ENCODE results near the gene NEK10.

The NEK10 gene

GRCh38 chr3:27200721-27201489 lies 168.3 kb downstream of the NEK10 start:
- Histone ChIP-seq H3K9ac (ENCODE audit: low read depth, low read length) (no peak overlapping the region), H3K9me3 (ENCODE audit: insufficient read depth, low read depth, low read length) (peaks cover 6% of the 10 kb centered on the region; the same call in 1 of the 2 replicates), H3K27ac (ENCODE audit: low read depth, low read length) (no peak overlapping the region), H3K27me3 (ENCODE audit: insufficient read depth, low read length) (no peaks in the 10 kb centered on the region), H3K4me3 (ENCODE audit: low read length) (no peak overlapping the region), H3K4me1 (ENCODE audit: insufficient read depth, low read length) (no peaks in the 10 kb centered on the region), H3K36me3 (ENCODE audit: insufficient read depth, low read length) (no peaks in the 10 kb centered on the region)
- 100% methylated on average over 2 of the region's 2 CpGs for WGBS

DNA sequence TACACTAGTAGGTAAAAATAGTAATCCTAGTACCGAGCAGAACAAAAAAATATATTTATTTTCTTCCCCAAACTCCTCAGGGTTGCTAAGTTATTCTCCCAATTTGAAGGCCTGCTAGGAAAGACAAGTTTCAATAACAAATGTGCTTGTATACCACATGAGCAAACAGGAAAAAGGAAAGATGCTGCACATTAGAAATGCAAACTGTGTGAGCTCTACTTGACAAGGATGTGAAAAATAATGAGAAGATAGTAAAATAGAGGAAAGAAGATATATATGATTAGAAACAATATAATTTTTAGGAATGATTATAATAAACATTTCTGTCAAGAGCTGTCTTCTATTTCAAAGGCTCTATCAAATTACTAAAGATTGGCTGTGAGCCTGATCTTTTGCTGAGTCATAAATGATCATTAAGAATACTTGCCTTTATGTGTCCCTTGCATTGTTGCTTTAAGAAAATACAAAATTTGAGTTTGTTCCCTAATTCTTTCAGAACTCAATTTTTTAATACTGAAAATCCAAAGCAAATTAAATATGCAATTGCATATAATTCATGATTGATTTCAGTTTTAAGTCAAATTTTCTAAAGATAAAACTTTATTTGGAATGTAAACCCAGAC lies 174.2 kb downstream of the NEK10 start:
- Histone ChIP-seq H3K27ac (ENCODE audit: low read depth, low read length) (no peak overlapping the region), H3K9ac (ENCODE audit: low read depth, low read length) (no peak overlapping the region), H3K4me3 (ENCODE audit: low read length) (no peak overlapping the region), H3K27me3 (ENCODE audit: insufficient read depth, low read length) (no peaks in the 10 kb centered on the region), H3K9me3 (ENCODE audit: insufficient read depth, low read depth, low read length) (peaks cover 6% of the 10 kb centered on the region; the same call in 1 of the 2 replicates), H3K4me1 (ENCODE audit: insufficient read depth, low read length) (no peaks in the 10 kb centered on the region), H3K36me3 (ENCODE audit: insufficient read depth, low read length) (no peaks in the 10 kb centered on the region)
- WGBS, result no CpG with 5 or more reads among the region's 1 CpG

DNA sequence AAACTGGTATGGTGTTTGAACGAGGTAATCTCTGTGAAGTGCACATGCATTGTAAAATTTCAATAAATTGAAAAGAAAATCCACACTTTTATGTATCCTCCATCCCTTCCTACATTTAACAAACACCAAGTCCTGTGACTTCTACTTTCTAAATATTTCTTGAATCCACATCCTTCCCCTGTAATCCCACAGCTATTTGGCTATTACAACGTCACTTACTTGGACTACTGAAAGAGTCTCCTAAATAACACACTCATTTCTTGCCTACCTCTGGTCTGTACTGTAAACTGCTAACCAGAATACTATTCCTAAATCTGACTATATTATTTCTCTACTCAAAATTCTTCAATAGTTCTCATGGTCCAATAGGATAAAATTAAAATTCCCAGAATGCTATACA lies 176.1 kb downstream of the NEK10 start:
- peaks cover 6% of the 10 kb centered on the region; the same call in 1 of the 2 replicates for H3K9me3 ChIP-seq (ENCODE audit: insufficient read depth, low read depth, low read length)
- no peak overlapping the region for H3K9ac ChIP-seq (ENCODE audit: low read depth, low read length)
- no peak overlapping the region for H3K27ac ChIP-seq (ENCODE audit: low read depth, low read length)
- WGBS, result 93% methylated on average over 1 of the region's 2 CpGs
- H3K4me3 ChIP-seq (ENCODE audit: low read length), result no peak overlapping the region
- no peaks in the 10 kb centered on the region for H3K4me1 ChIP-seq (ENCODE audit: insufficient read depth, low read length)
- no peaks in the 10 kb centered on the region for H3K36me3 ChIP-seq (ENCODE audit: insufficient read depth, low read length)
- H3K27me3 ChIP-seq (ENCODE audit: insufficient read depth, low read length), result no peaks in the 10 kb centered on the region

- Histone ChIP-seq H3K27ac (ENCODE audit: low read depth, low read length) (no peak overlapping the region), H3K4me1 (ENCODE audit: insufficient read depth, low read length) (no peaks in the 10 kb centered on the region), H3K9ac (ENCODE audit: low read depth, low read length) (no peak overlapping the region), H3K4me3 (ENCODE audit: low read length) (no peak overlapping the region), H3K36me3 (ENCODE audit: insufficient read depth, low read length) (no peaks in the 10 kb centered on the region), H3K9me3 (ENCODE audit: insufficient read depth, low read depth, low read length) (no peaks in the 10 kb centered on the region), H3K27me3 (ENCODE audit: insufficient read depth, low read length) (no peaks in the 10 kb centered on the region)
- 80% methylated on average over 5 of the region's 5 CpGs for WGBS
Measured at GRCh38 chr3:27186013-27186412, 183.2 kb downstream of the NEK10 start.

- Histone ChIP-seq H3K36me3 (ENCODE audit: insufficient read depth, low read length) (no peaks in the 10 kb centered on the region), H3K27ac (ENCODE audit: low read depth, low read length) (no peak overlapping the region), H3K4me1 (ENCODE audit: insufficient read depth, low read length) (no peaks in the 10 kb centered on the region), H3K9ac (ENCODE audit: low read depth, low read length) (no peak overlapping the region), H3K27me3 (ENCODE audit: insufficient read depth, low read length) (no peaks in the 10 kb centered on the region), H3K9me3 (ENCODE audit: insufficient read depth, low read depth, low read length) (no peaks in the 10 kb centered on the region), H3K4me3 (ENCODE audit: low read length) (no peak overlapping the region)
- 90% methylated on average over 2 of the region's 2 CpGs for WGBS
Measured at GRCh38 chr3:27185231-27185989, 183.8 kb downstream of the NEK10 start.

DNA sequence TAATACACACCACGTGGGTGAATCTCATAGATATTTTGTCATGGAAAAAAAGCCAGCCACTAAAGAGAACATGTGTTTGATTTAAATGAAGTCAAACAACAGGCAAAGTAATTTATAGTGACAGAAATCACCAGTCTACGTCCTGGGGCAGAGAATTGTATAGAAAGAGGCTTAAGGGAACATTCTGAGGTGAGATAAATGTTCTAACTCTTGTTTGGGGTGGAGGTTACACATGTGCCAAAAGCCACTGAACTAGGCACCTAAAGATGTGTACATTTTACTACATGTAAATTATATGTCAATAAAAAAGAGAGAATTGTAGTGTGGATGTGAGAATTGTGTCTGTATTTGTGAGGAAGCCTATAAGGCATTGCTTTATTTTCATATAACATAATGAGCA lies 184.9 kb downstream of the NEK10 start:
- Histone ChIP-seq H3K27me3 (ENCODE audit: insufficient read depth, low read length) (no peaks in the 10 kb centered on the region), H3K4me3 (ENCODE audit: low read length) (no peak overlapping the region), H3K27ac (ENCODE audit: low read depth, low read length) (no peak overlapping the region), H3K4me1 (ENCODE audit: insufficient read depth, low read length) (no peaks in the 10 kb centered on the region), H3K9me3 (ENCODE audit: insufficient read depth, low read depth, low read length) (no peaks in the 10 kb centered on the region), H3K36me3 (ENCODE audit: insufficient read depth, low read length) (no peaks in the 10 kb centered on the region), H3K9ac (ENCODE audit: low read depth, low read length) (no peak overlapping the region)
- 92% methylated on average over 2 of the region's 2 CpGs for WGBS

- WGBS, result 90% methylated on average over 3 of the region's 3 CpGs
- H3K4me3 ChIP-seq (ENCODE audit: low read length), result no peak overlapping the region
- no peaks in the 10 kb centered on the region for H3K9me3 ChIP-seq (ENCODE audit: insufficient read depth, low read depth, low read length)
- no peak overlapping the region for H3K9ac ChIP-seq (ENCODE audit: low read depth, low read length)
- H3K27me3 ChIP-seq (ENCODE audit: insufficient read depth, low read length), result no peaks in the 10 kb centered on the region
- H3K4me1 ChIP-seq (ENCODE audit: insufficient read depth, low read length), result no peaks in the 10 kb centered on the region
- no peak overlapping the region for H3K27ac ChIP-seq (ENCODE audit: low read depth, low read length)
- no peaks in the 10 kb centered on the region for H3K36me3 ChIP-seq (ENCODE audit: insufficient read depth, low read length)
Measured at GRCh38 chr3:27176256-27176655, 192.9 kb downstream of the NEK10 start.

DNA sequence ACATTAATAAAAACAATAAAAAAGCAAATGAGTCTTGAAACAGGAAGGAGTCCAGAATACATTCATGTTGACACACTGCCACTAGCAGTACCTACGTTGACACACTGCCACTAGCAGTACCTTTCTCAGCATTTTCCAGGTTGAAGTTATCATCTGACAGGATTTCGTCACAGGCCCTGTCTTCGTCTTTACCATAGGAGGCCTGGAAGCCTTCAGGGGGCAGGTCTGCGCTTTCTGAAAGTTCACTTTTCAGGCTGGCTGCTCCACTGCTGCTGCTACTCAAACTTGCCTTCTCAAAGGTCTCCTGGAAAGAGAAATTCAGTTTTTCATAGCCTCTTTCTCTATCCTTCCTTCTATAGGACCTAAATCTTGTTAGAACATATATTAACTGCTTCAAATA lies 194.7 kb downstream of the NEK10 start:
- Histone ChIP-seq H3K36me3 (ENCODE audit: insufficient read depth, low read length) (no peaks in the 10 kb centered on the region), H3K4me1 (ENCODE audit: insufficient read depth, low read length) (no peaks in the 10 kb centered on the region), H3K9me3 (ENCODE audit: insufficient read depth, low read depth, low read length) (no peaks in the 10 kb centered on the region), H3K27me3 (ENCODE audit: insufficient read depth, low read length) (no peaks in the 10 kb centered on the region), H3K27ac (ENCODE audit: low read depth, low read length) (no peak overlapping the region), H3K9ac (ENCODE audit: low read depth, low read length) (no peak overlapping the region), H3K4me3 (ENCODE audit: low read length) (no peak overlapping the region)
- WGBS, result 84% methylated on average over 4 of the region's 4 CpGs

DNA sequence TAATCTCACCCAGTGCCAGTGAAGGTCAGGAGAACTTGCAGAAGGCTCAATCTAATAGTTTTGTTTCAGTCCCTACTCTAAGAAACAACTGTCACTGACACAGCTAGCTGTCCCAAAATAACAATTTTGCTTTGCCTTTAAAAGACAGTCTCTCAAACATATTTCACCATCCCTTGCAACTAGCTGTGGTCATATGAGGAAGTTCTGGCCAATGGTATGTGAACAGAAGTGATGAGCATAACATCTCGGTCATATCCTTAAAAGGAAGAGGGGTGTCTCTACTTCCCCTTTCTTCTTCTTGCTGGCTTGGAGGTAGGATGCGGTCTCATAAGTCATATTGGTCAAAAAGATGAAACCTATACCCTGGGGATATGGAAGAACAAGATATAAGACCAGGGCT lies 198.1 kb downstream of the NEK10 start:
- no peaks in the 10 kb centered on the region for H3K36me3 ChIP-seq (ENCODE audit: insufficient read depth, low read length)
- no peak overlapping the region for H3K27ac ChIP-seq (ENCODE audit: low read depth, low read length)
- H3K9me3 ChIP-seq (ENCODE audit: insufficient read depth, low read depth, low read length), result no peaks in the 10 kb centered on the region
- 100% methylated on average over 2 of the region's 2 CpGs for WGBS
- no peaks in the 10 kb centered on the region for H3K4me1 ChIP-seq (ENCODE audit: insufficient read depth, low read length)
- no peak overlapping the region for H3K4me3 ChIP-seq (ENCODE audit: low read length)
- H3K27me3 ChIP-seq (ENCODE audit: insufficient read depth, low read length), result no peaks in the 10 kb centered on the region
- H3K9ac ChIP-seq (ENCODE audit: low read depth, low read length), result no peak overlapping the region

DNA sequence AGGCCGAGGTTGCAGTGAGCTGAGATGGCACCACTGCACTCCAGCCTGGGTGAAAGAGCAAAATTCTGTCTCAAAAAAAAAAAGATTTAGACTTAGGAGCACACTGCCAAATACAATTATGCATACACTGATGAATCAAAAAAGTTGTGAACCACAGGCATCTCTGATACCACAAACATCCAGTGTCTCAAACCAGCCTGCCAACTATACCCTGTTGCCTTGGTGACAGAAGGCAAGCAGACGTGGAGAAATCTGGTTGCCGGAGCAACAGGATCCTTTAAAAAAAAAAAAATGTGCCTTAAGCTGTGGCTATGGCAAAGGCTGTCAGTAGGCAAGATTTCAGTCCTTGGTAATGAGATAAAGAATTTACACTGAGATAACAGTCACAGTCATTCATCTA lies 202.3 kb downstream of the NEK10 start:
- no peak overlapping the region for H3K27ac ChIP-seq (ENCODE audit: low read depth, low read length)
- WGBS, result 85% methylated on average over 3 of the region's 3 CpGs

DNA sequence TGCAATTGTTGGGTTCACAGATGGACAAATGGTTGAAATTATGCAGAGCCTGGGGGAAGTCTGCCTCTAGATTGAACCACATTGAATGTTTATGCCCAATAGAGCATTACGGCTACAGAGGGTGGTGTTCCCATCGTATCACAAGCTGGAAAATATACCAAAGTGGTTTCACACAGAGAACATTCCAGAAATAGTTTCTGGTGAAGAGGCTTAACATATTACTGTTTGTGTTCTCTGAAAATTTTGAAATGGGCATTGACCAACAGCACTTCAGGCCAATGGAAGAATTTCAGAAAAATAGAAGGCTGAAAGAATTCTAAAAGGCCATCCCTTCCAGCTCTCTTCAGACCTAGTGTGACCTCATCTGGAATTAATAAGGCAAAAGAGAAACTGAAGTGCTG lies 203.9 kb downstream of the NEK10 start:
- Histone ChIP-seq H3K27me3 (ENCODE audit: insufficient read depth, low read length) (no peaks in the 10 kb centered on the region), H3K4me1 (ENCODE audit: insufficient read depth, low read length) (no peaks in the 10 kb centered on the region), H3K27ac (ENCODE audit: low read depth, low read length) (no peak overlapping the region), H3K9me3 (ENCODE audit: insufficient read depth, low read depth, low read length) (no peaks in the 10 kb centered on the region), H3K4me3 (ENCODE audit: low read length) (no peak overlapping the region), H3K36me3 (ENCODE audit: insufficient read depth, low read length) (no peaks in the 10 kb centered on the region), H3K9ac (ENCODE audit: low read depth, low read length) (no peak overlapping the region)
- 98% methylated on average over 2 of the region's 2 CpGs for WGBS

More for the DNA sequence above, 202.3 kb downstream of the NEK10 start:
- Histone ChIP-seq H3K9me3 (ENCODE audit: insufficient read depth, low read depth, low read length) (no peaks in the 10 kb centered on the region), H3K4me3 (ENCODE audit: low read length) (no peak overlapping the region), H3K4me1 (ENCODE audit: insufficient read depth, low read length) (no peaks in the 10 kb centered on the region), H3K27me3 (ENCODE audit: insufficient read depth, low read length) (no peaks in the 10 kb centered on the region), H3K36me3 (ENCODE audit: insufficient read depth, low read length) (no peaks in the 10 kb centered on the region), H3K9ac (ENCODE audit: low read depth, low read length) (no peak overlapping the region)
